Pancreas (tissue), 10 donors: Measurements from ENCODE around the gene FOXD4L1. TPM values are rescaled to one million over a fixed set of nuclear protein-coding genes. Genes with fewer than 3 reads are reported as not detected.
"Not testable (repeated sequence)": the region's sequence is repeated elsewhere in the genome, so short reads cannot be mapped to it uniquely, and the experiment has no call there.

Experiments used
- ATAC-seq, 4 donors: fragments of 200-7000 bp; cut with Tn5 transposase; one replicate each; pipeline versions ENCODE4 v1.8.0 to v1.9.1; 2020; ENCODE audit warnings: mild to moderate bottlenecking in 4 of 4, moderate library complexity in 4 of 4
- DNase-seq, 6 donors: peaks; one replicate each; pipeline ENCODE4 v3.0.0-alpha.2; 2020
- FAIRE-seq: peaks from 2 replicates; lab custom pipeline; 2012; peaks lifted over from hg19 to GRCh38; lab: Jason Lieb, UNC
- H3K27ac ChIP-seq, 4 donors: fragments of 200-600 bp; sonication (generic); 1 replicate in 3 of 4; 2 replicates in 1 of 4; pipeline versions ENCODE4 v1.5.0 to v1.8.0; 2020
- H3K27me3 ChIP-seq, 4 donors: fragments of 200-600 bp; one replicate each; pipeline ENCODE4 v1.8.0; 2021
- H3K36me3 ChIP-seq, 3 donors: fragments of 200-600 bp; sonication (generic) in 1 of 3; one replicate each; pipeline versions ENCODE4 v1.5.0 to v1.8.0; 2020 to 2021
- H3K4me1 ChIP-seq, 3 donors: fragments of 200-600 bp; one replicate each; pipeline ENCODE4 v1.8.0; 2021
- H3K4me3 ChIP-seq, 4 donors: fragments of 200-600 bp; sonication (generic) in 2 of 4; one replicate each; pipeline versions ENCODE4 v1.5.0 to v1.8.0; 2020 to 2021
- H3K9me3 ChIP-seq, 4 donors: fragments of 200-600 bp; one replicate each; pipeline ENCODE4 v1.8.0; 2021
- WGBS, 2 donors: extraction: QIAGEN DNeasy Blood & Tissue Kit; methylation state at CpG; one replicate each; pipeline ENCODE4 v1.1.7; 2013; 5-methylcytosine and 5-hydroxymethylcytosine counted together
- intact Hi-C, 3 donors: fragments of 100-400 bp; cut with DNase I; formaldehyde crosslinking; loops; one replicate each; pipeline versions ENCODE4 v1.11.1 to v1.14.2; 2022
- polyA plus RNA-seq, 2 donors: library from polyadenylated mRNA; stranded (reverse); fragments of 200-250 nt; gene quantifications; one replicate each; pipeline ENCODE4 v1.2.3, GENCODE V29; 2013
- total RNA-seq, 6 donors: library from RNA; stranded (reverse); fragmentation: NEBNext Ultra II Directional in 4 of 6; extraction: Animal tissue kit (Norgen Biotek cat#: 25700) in 4 of 6; gene quantifications; one replicate each; pipeline versions ENCODE4 v1.2.1 to v1.2.4, GENCODE V29; 2021 to 2023
- donor health status: healthy with polysubstance abuse.
- donor health status: DM: no; HTN: no; CAD: no; lungs with moderate emphysema.
- donor health status: DM: no; HTN: no; CAD: no.
- donor health status: control.
- donor health status: control.
- donor health status: Bipolar disorder and iron deficiency.
- donor health status: DM: yes; HTN: yes; CAD: no.
- donor health status: DM: no; HTN: no; CAD: no.
- donor health status: DM: no; HTN: no; CAD: no.
- donor health status: DM: yes; HTN: yes; CAD: no.

Gene FOXD4L1
- total RNA-seq (under 1 TPM in 3 of 6 donors, not detected in 3; 0.08 to 0.19 (median 0.15) TPM), polyA plus RNA-seq (under 1 TPM; 0.19 to 0.57 TPM)

GRCh38 chr2:113498365-113498764, at the start of gene FOXD4L1:
Gene FOXD4L1 (plus strand): TSS chr2:113498665. CDS start chr2:113499257, 592 bp downstream.
- 75 to 87% methylated on average over 1 to 2 of the region's 4 CpGs for WGBS, 2 donors
- H3K27me3 ChIP-seq, H3K4me3 ChIP-seq, intact Hi-C loops, H3K36me3 ChIP-seq, FAIRE-seq, H3K9me3 ChIP-seq, ATAC-seq, DNase-seq, H3K4me1 ChIP-seq, H3K27ac ChIP-seq: not testable (repeated sequence)

GRCh38 chr2:113465770-113466169, 32.7 kb upstream of the FOXD4L1 start:
- H3K4me1 ChIP-seq = not testable (repeated sequence)

GRCh38 chr2:113476688-113477368, 21.6 kb upstream of the FOXD4L1 start:
- H3K27ac ChIP-seq, FAIRE-seq, H3K9me3 ChIP-seq, H3K36me3 ChIP-seq, ATAC-seq, intact Hi-C loops, H3K27me3 ChIP-seq, H3K4me3 ChIP-seq, H3K4me1 ChIP-seq: not testable (repeated sequence)
- DNase-seq = peak in 1 of 6 donors; percentile 15
- WGBS, 2 donors = 94 to 97% methylated on average over 14 to 18 of the region's 24 CpGs

More at GRCh38 chr2:113465770-113466169, 32.7 kb upstream of the FOXD4L1 start:
- H3K36me3 ChIP-seq, intact Hi-C loops, ATAC-seq, FAIRE-seq, H3K4me3 ChIP-seq, DNase-seq, H3K9me3 ChIP-seq, H3K27ac ChIP-seq, H3K27me3 ChIP-seq: not testable (repeated sequence)

- H3K27me3 ChIP-seq, H3K9me3 ChIP-seq, intact Hi-C loops, FAIRE-seq, H3K27ac ChIP-seq, H3K4me3 ChIP-seq, H3K4me1 ChIP-seq, ATAC-seq, DNase-seq, H3K36me3 ChIP-seq: not testable (repeated sequence)
- 97 to 98% methylated on average over 13 of the region's 13 CpGs for WGBS, 2 donors
These were observed 1.9 kb upstream of the FOXD4L1 start for GRCh38 chr2:113496527-113496926.

- ATAC-seq, H3K36me3 ChIP-seq, FAIRE-seq, H3K4me3 ChIP-seq, intact Hi-C loops, H3K27ac ChIP-seq, H3K9me3 ChIP-seq, H3K27me3 ChIP-seq, H3K4me1 ChIP-seq: not testable (repeated sequence)
- peak in 1 of 6 donors; percentile 49 for DNase-seq
- WGBS, 2 donors = 13 to 15% methylated on average over 42 to 62 of the region's 62 CpGs
These were observed 787 bp downstream of the FOXD4L1 start for GRCh38 chr2:113499019-113499885.

- ATAC-seq, H3K27me3 ChIP-seq, H3K27ac ChIP-seq, H3K9me3 ChIP-seq, H3K4me3 ChIP-seq, FAIRE-seq, H3K4me1 ChIP-seq, intact Hi-C loops, H3K36me3 ChIP-seq: not testable (repeated sequence)
- 10% methylated on average over 44 to 54 of the region's 56 CpGs for WGBS, 2 donors
- DNase-seq = peak in 1 of 6 donors; percentile 25
These were observed 1.6 kb downstream of the FOXD4L1 start for GRCh38 chr2:113499886-113500722.

- 31 to 38% methylated on average over 8 of the region's 8 CpGs for WGBS, 2 donors
- H3K4me1 ChIP-seq, ATAC-seq, DNase-seq, H3K4me3 ChIP-seq, H3K9me3 ChIP-seq, H3K36me3 ChIP-seq, H3K27ac ChIP-seq, FAIRE-seq, H3K27me3 ChIP-seq, intact Hi-C loops: not testable (repeated sequence)
These were observed 2.2 kb downstream of the FOXD4L1 start for GRCh38 chr2:113500723-113501038.

- peak in 2 of 6 donors; percentile 43 to 51 for DNase-seq
- FAIRE-seq, intact Hi-C loops, H3K27me3 ChIP-seq, H3K36me3 ChIP-seq, H3K9me3 ChIP-seq, H3K27ac ChIP-seq, H3K4me1 ChIP-seq: not testable (repeated sequence)
- 5% methylated on average over 68 to 73 of the region's 73 CpGs for WGBS, 2 donors
- ATAC-seq = peak; percentile 30 to 47 (median 36)
- peak overlapping the region in 2 of 4 donors; percentile 36 to 46 for H3K4me3 ChIP-seq
These were observed 4.0 kb downstream of the FOXD4L1 start for GRCh38 chr2:113502216-113503093.

GRCh38 chr2:113503094-113504042, 4.9 kb downstream of the FOXD4L1 start:
- WGBS, 2 donors = 1% methylated on average over 60 to 116 of the region's 116 CpGs
- intact Hi-C loops = not testable (repeated sequence)

GRCh38 chr2:113504081-113504480, 5.6 kb downstream of the FOXD4L1 start:
- H3K27me3 ChIP-seq, ATAC-seq, FAIRE-seq, H3K36me3 ChIP-seq, H3K4me1 ChIP-seq, H3K27ac ChIP-seq, intact Hi-C loops, H3K9me3 ChIP-seq: not testable (repeated sequence)
- peak in 1 of 6 donors; percentile 25 for DNase-seq
- H3K4me3 ChIP-seq = peak overlapping the region in 2 of 4 donors; percentile 36 to 46
- WGBS, 2 donors = 12% methylated on average over 14 to 23 of the region's 23 CpGs

More at GRCh38 chr2:113503094-113504042, 4.9 kb downstream of the FOXD4L1 start:
- H3K4me1 ChIP-seq, H3K36me3 ChIP-seq, H3K9me3 ChIP-seq, H3K27ac ChIP-seq, H3K27me3 ChIP-seq, FAIRE-seq: not testable (repeated sequence)
- peak overlapping the region in 3 of 4 donors; percentile 7 to 46 (median 36) for H3K4me3 ChIP-seq
- ATAC-seq (peak; percentile 48 to 75 (median 64)), DNase-seq (peak in 2 of 6 donors; percentile 55 to 59)
